Measurements from ENCODE around the gene COX5A.
"Not testable (repeated sequence)": the region's sequence is repeated elsewhere in the genome, so short reads cannot be mapped to it uniquely, and the experiment has no call there.

Gene COX5A

DNA sequence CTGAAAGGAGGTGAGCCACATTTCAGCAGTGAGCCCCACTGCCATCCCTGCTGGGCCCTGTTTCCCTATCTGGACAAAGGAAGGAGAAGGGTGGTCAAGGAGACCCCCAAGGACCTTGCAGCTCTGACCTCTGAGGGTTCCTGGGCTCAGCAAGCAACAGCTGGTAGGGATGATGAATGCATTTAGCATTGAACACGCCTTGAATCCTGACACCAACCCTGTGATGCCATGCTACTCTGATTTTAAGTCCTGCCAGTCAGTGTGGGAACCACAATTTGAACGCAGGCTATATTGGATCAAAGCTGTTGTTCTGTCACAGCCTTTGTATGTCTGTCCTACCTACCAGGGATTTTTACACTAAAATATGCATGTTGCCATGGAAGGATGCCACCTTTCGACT lies 41.6 kb downstream of the COX5A start:
- no peak for DNase-seq

DNA sequence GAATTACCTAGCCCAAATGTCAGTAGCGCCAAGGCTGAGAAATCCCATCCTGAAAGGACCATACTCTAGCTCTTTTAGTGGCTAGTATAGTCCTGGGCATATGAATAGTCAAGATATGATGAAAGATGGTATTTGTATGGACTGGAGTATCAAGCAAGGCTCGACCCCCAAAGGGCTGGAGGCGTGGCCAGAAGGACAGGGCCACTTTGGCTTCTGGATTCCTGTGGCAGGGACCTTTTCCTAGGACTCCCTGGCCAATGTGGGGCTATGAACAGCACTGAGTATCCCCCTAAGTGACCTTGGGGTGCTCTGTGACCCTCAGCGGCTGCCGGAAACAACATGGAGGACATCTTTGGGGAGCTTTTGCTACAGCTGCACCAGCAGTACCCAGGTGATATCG lies 42.0 kb downstream of the COX5A start:
- DNase-seq = no peak

DNA sequence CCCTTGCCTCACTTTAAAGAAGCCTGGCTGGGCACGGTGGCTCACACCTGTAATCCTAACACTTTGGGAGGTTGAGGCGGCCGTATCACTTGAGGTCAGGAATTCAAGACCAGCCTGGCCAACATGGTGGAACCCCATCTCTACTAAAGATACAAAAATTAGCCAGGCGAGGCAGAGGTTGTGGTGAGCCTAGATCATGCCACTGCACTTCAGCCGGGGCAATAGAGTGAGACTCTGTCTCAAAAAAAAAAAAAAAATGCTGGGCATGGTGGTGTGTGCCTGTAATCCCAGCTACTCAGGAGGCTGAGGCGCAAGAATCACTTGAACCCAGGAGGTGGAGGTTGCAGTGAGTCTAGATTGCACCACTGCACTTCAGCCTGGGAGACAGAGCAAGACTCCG lies 43.5 kb downstream of the COX5A start:
- not testable (repeated sequence) for DNase-seq

DNA sequence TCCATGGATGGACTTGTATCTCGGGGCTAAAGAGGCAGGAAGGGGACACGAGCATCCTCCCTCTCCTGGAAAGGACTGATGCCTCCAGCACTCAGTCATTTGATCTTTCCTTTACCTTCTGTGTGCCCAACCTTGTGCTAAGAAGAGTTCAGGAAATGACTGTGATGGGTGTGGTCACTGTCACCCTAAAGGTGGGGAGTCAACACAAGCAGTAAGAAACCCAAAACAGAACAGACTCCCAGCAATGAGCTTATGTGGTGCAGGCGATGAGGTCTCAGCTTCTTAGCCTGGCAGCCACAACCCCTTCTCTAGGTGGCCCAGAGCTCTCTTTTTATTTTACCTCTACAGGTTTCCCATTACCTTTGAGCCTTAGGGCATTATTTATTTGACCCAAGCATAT lies 44.2 kb downstream of the COX5A start:
- no peak for DNase-seq

DNA sequence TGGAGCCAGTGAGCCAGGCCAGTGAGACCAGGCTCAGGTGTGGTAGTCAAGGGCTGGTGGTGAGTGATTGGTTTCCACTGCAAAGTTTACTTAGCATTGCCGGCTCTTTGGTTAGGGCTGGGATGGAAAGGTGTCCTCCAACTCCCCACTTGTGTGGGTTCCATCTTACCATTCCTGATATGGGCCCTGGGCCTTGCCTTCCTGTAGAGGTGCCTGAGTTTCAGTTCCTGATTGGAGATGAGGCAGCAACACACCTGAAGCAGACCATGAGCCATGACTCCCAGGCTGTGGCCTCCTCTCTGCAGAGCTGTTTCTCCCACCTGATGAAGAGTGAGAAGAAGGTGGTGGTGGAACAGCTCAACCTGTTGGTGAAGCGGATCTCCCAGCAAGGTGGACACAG lies 44.9 kb downstream of the COX5A start:
- no peak for DNase-seq

DNA sequence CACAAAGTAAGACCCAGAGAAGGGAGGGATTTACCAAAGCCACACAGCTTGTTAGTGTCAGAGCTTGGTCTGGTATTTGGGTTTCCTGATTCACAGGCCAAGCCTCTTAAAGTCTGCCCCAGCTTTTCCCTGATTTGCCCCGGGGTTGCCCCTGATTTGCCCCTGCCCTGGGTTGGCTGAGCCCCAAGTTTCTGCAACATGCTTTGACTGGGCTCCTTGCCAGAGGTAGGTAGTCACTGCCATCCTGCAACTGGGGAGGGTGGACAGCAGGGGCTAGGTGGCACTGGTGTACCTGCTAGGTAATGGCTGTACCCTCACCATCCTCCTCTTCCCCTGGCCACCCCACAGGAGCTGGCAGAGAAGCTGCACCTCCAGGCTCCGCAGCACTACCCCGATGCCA lies 45.6 kb downstream of the COX5A start:
- no peak for DNase-seq

DNA sequence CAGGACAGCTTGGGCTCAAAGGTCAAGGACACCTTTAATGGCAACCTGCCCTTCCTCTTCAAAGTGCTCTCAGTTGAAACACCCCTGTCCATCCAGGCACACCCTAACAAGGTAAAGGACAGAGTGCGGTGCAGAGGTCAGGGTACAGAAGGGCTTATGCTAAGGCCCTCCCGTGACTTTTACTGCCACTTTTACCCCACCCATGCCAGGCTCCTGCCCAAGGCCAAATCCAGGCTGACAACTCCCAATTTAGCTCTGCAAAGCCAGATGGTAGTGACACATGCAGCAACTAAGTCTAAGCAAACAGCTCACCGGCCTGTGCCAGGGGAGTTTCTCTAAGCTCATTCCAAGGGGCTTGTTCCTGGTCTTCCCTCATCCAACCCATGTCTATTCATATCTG lies 46.4 kb downstream of the COX5A start:
- no peak for DNase-seq

DNA sequence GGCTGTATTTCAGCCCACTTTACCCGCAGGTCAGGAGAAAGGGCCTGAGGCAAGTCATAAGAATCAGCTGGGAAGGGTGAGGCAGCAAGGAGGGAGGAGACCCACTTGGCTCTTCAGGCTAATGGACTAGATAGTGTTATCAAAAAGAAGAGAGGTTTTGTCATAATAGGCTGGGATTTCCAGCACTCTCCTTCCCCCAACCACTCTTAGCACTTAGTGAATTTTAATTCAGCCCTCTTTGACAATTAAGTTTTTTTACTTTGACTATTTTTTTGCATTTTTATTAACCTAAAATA lies 47.3 kb downstream of the COX5A start:
- DNase-seq = peak; percentile 82

DNA sequence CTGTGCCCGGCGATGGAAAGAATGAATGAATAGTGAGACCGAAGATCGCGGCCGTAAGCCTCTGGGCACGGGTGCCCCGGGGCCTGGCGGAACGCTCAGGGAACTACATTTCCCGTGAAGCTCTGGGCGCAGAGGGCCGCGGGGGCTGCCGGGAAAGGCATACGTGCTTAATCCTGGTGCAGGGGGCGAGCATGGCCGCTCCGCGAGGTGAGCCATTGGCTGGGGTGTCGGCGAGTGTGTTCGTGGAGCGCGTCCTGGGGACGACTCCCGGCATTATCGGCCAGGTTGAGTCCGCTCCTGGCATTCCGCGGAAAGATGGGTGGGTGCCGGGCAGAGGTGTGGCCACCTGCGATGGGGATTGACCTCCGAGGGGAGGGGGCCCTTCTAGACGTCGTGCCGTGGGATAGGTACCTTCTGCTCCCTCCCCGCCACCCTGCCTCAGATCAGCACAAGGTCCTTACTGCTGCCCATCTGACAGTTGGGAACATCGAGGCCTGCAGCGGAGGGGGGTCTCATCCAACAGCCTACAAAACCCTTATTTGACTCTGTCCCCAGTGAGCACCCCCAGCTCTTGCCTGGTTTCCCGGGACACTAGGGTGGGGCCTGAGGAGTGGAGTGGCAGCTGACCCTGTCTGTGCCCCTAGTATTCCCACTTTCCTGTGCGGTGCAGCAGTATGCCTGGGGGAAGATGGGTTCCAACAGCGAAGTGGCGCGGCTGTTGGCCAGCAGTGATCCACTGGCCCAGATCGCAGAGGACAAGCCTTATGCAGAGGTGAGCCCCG lies 47.8 kb downstream of the COX5A start, which contains the start of gene MPI:
MPI (plus strand) TSS at position 160 of the 782 bp plus-strand sequence; CDS start at position 192, 32 bp downstream.
- peak; percentile 94 for DNase-seq

DNA sequence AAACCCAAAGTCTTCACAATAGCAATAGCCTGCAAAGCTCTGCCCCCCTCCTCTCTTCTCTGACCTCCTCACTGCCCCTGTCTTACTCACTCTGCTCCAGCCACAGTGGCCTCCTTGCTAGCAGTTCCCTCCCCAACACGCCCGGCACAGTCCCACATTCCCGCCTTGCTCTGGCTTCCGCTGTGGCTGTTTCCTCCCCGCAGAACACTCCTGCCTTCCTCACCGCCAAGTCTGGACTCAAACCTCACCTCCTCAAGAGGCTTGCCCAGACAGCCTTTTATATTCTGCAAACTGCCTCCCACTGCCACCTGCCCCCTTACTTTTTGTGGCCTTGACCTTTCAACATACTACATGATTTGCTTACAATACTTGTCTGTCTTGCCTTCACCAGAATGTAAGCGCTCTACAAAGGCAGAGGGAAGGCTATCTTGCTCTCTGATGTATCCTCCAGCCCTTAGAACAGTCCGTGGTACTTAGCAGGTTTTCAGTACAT lies 48.4 kb downstream of the COX5A start:
- DNase-seq = peak; percentile 52

DNA sequence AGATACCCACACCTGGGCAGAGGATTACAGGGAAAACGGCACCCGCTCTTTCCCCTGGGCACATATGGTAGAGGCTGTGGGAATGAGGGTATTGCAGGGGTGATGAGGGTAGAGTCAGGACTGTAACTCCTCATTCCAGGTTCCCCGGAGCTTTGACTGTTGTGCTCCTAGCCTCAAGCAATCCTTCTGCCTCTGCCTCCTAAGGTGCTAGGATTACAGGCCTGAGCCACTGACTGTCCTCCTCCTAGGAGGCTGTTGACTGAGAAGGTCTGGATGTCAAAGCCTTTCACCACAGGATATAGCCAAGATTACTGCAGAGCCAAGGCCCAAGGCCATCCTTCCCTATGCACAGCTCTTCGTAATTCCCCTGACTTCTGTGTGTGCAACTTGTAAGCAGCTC lies 49.2 kb downstream of the COX5A start:
- DNase-seq = no peak

DNA sequence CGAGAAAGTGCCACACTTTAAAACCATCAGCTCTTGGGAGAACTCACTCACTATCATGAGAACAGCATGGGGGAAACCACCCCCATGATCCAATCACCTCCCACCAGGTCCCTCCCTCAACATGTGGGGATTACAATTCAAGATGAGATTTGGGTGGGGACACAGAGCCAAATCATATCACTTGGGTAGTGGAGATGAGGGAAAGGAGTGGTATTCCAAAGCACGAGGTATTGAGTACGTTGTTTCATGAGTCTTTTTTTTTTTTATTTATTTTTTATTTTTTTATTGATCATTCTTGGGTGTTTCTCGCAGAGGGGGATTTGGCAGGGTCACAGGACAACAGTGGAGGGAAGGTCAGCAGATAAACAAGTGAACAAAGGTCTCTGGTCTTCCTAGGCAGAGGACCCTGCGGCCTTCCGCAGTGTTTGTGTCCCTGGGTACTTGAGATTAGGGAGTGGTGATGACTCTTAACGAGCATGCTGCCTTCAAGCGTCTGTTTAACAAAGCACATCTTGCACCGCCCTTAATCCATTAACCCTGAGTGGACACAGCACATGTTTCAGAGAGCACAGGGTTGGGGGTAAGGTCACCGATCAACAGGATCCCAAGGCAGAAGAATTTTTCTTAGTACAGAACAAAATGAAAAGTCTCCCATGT lies 50.2 kb downstream of the COX5A start:
- DNase-seq = not testable (repeated sequence)

DNA sequence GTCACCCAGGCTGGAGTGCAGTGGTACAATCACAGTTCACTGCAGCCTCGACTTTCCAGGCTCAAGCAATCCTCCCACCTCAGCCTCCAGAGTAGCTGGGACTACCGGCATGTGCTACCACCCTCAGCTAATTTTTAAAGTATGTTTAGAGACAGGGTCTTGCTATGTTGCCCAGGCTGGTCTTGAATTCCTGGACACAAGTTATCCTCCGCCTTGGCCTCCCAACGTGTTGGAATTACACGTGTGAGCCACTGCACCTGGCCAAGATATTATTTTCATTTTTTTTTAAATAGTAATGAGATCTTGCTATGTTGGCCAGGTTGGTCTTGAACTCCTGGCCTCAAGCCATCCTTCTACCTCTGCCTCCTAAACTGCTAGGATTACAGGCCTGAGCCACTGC lies 52.4 kb downstream of the COX5A start:
- no peak for DNase-seq

DNA sequence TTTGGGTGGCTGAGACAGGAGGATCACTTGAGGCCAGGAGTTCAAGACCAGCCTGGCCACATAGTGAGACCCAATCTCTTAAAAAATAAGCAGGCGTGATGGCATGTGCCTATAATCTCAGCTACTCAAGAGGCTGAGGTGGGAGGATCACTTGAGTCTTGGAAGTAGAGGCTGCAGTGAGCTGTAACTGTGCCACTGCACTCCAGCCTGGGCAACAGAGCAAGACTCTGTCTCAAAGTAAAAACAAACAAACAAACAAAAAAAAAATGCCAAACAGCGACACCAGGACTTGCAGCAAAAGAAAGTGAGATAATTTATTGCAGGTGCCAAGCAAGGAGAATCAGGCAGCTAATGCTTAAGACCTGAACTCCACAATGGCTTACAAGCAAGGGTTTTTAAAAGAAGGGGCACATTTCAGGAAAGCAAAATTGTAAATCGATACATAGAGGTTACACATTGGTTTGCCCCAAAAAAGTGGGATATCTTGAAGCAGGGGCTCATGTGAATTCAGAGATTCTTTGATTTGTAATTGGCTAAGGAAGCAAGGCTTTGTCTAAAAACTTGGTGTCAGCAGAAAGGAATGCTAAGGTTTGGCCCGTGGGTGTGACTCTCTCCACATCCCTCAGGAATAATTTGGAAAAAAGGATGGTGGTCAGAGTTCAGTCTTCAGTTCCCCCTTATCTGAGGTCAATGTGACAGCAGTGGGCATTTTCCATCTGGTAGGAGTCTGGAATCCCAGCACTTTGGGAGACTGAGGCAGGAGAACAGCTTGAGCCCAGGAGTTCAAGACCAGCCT lies 53.2 kb downstream of the COX5A start:
- DNase-seq = no peak

DNA sequence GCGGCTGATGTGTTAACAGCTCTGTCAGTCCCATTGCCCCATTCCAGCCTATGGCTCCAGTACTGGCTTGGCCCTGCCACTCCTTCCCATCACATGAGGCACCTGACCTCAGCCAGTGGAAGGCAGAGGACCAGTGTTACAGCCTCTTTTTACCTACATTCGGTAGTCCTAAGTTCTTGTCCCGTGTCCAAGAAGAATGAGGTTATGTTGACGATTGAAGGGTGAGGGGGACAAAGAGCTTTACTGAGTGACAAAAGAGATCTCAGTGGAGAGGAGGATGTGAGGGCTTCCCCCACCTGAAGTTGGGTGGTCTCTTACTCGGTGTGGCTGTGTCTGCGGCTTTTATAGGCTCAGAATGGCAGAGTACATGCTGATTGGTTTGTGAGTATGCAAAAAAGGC lies 55.3 kb downstream of the COX5A start:
- DNase-seq = no peak

DNA sequence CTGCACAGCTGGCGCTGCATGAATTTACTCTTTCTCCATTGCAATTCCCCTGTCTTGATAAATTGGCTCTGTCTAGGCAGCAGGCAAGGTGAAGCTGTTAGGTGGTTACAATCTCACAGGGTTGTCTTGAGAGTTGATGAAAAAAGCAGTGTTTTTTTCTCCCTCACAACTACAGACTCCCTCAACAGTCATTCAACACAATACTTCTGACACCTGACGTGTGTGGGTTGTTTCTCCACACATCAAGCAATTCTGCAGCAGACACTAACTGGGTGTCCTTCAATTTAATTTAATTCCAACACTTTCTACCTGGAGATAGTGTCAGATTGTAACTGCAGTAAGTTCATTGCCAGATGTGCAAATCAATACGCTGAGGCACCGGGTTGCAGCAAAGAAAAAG lies 59.6 kb downstream of the COX5A start:
- DNase-seq = no peak

DNA sequence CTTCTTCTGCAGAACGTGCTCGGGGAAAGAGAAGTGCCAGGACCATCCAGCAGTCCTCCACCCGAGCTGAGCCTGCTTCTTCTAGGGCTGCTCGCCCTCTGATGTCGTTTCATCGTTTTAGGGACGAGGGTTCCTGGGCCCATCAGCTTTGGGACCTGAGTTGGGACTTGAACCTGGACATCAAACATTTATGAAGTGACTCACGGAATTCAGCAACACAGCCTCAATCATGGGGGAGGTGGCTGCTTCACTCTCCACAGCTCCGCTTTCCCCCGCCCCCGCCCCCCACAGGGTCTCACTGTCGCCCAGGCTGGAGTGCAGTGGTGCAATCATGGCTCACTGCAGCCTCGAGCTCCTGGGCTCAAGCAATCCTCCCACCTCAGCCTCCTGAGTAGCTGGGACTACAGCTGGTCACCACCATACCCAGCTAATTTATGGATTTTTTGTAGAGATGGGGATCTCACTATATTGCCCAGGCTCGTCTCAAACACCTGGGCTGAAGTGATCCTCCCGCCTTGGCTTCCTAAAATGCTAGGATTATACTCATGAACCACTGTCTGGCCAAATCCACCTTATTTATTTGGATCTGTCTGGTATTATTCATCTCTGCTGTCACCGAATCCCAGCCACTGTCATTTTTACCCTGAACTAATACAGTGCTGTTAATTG lies 64.0 kb downstream of the COX5A start:
- peak; percentile 60 for DNase-seq

DNA sequence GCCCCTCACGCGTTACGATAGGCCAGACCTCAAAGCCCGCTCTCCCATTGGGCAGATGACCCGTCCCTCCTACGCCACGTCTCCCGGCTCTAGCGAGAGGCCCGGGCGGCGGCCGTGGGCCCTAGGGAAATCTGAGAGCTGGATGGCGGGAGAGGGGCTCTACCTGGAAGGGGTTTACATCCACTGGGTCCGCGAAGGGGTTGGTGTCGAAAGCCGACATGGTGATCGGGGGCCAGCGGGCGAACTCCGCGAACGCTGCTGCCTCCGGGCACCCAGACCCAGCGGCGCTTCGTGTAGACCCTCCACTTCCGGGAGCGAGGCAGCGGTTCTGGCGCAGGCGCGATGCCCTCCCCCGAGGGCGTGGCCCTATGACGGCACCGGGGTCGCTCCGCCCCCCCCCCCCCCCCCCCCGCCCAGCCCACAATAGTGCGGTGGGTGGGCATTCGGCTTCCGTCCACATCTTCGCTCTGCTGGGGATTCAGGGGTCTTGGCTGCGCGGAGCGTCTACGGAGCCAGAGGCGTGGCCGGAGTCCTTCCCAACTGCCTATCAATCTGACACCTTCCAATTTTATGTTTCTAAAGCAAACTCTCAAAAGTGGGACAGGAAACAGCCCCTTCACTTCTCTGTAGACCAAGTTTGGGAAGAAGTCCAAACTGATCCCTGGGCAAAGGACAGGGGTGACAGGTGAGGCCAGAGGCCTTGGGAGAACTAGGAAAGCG lies 64.7 kb downstream of the COX5A start, which contains the start of gene SCAMP2:
SCAMP2 (minus strand) TSS at position 330 of the 720 bp plus-strand sequence; CDS start at position 220, 110 bp downstream.
- DNase-seq = peak; percentile 98

DNA sequence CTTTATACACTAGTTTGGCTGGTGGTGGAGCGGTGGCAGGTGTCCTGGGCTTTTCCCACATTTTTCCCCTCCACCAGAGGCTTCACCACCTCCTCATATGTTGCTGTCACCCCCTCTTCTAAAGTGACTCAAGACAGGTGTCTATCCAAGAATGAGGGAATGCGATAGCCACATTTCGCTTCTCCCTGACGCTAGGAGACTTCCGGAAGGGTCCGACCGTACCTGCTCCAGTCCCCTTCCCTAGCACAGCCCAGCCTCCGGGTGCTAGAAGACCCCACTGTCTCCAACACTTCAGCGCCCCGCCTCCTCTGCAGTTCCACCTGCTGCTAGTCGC lies 65.2 kb downstream of the COX5A start:
- no peak for DNase-seq

DNA sequence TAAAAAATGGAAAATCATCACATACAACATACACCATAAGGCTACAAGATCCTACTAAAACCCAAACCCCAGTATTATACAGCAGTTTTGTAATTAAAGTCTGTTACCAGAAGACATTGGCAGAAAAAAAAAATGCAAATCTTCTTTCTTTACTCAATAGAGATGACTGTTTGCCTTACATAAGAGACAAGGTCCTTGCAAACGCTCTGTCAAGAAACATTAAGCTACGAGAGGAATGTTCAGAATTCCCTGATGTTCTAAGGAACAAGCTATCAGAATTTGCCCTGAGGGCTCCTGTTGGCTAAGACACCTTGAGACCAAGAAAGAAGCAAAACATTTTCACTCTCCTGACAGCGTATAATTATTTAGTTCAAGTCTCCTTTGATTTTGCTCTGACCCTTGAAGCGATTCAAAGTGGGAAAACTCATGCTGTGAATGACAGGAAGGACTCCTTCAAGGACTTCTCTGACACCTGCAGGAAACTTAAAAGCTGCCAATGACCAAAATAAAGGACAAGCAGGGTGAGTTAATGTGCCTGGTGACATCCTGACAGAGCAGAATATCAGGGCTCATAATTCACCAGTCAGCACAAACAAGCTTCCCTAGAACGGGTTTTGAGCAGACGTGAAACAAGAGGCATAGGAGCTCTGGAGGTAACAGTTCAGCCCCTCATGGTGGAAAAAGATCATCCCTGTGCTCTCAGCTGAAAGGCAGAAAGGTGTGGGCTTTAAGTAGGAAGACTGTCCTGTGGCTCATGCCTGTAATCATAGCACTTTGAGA lies 67.2 kb downstream of the COX5A start:
- DNase-seq = no peak

Data from hematopoietic multipotent progenitor cell treated with erythropoietin and hydrocortisone succinate and interleukin-3 and kit ligand, for 6 days (in vitro differentiated cells).